HG03460 (cell line): Measurements from ENCODE around the gene RLF.
"Not testable (repeated sequence)": the region's sequence is repeated elsewhere in the genome, so short reads cannot be mapped to it uniquely, and the experiment has no call there.

Experiments used
- ATAC-seq: cut with Tn5 transposase; IDR thresholded peaks from one replicate; pipeline ENCODE4 v1.9.1; 2021; ENCODE audit not compliant: unreplicated experiment

The RLF gene

GRCh38 chr1:40162753-40163441 lies 1.7 kb downstream of the RLF start:
- ATAC-seq: no peak

GRCh38 chr1:40167317-40167716 lies 6.1 kb downstream of the RLF start:
- no peak for ATAC-seq

DNA sequence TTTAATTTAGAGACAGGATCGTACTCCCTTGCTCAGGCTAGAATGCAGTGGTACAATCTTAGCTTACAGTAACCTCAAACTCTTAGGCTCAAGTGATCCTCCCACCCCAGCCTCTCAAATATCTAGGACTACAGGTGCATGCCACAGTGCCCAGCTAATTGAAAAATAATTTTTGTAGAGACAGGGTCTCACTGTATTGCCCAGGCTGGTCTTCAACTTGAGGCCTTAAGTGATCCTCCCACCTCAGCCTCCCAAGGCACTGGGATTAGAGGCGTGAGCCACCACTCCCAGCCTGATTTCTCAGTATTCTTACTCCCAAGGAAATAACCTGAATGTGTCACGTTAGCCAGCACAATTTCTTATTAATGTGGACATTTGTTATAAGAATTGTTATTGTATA lies 9.8 kb downstream of the RLF start:
- no peak for ATAC-seq

GRCh38 chr1:40174788-40175187 lies 13.6 kb downstream of the RLF start:
- ATAC-seq: no peak

GRCh38 chr1:40176989-40177388 lies 15.8 kb downstream of the RLF start:
- not testable (repeated sequence) for ATAC-seq

DNA sequence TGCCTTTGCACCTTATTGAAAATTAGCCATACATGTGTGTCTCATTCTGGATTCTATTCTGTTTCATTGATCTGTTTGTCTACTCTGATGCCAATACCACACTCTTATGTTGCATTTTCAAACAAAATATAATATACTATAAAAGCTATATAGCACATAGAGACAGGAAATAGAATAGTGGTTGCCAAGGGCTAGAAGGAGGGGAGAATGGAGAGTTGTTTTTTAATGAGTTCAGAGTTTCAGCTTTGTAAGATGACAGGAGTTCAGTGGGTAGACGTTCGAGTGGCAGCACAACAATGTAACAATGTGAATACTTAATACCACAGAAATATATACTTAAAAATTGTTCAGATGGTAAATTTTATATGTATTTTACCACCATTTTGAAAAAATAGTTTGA lies 17.0 kb downstream of the RLF start:
- no peak for ATAC-seq

GRCh38 chr1:40179496-40180089 lies 18.4 kb downstream of the RLF start:
- ATAC-seq: no peak

GRCh38 chr1:40183055-40183710 lies 22.0 kb downstream of the RLF start:
- ATAC-seq: no peak

- no peak for ATAC-seq
These were observed 23.0 kb downstream of the RLF start for GRCh38 chr1:40184193-40184592.

DNA sequence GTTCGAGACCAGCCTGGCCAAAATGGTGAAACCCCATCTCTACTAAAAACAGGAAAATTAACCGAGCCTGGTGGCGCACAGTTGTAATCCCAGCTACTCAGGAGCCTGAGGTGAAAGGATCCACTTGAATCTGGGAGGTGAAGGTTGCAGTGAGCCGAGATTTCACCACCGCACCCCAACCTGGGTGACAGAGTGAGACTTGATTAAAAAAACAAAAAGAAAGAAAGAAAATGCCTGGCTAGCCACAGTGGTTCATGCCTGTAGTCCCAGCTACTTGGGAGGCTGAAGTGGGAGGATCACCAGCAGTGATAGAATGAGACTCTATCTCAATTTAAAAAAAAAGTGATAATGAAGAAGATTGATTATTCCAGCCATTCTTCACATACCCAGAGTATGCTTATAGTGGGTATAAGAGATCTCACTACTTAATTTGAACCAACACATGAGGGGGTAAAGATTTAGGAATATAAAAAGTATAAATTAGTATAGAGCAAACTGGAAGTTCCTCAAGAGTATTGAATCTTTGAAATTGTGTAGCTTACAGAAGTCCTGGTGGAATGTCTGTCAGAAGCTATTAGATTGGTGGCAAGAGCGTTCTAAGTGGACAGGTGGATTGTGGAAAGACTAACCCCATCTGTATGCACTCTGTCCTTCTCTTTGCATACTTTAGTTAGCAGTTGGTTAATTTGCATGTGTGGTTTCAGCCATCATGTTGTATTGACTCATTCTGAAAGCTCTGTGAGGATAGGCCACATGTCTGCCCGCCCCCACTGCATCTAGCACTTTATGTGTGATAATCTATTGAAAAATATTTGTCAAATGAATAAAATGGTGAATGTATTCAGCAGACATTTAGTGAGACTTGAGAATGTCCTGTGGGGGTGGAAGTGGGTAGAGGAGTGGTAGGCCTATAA lies 25.0 kb downstream of the RLF start:
- peak; percentile 97 for ATAC-seq

DNA sequence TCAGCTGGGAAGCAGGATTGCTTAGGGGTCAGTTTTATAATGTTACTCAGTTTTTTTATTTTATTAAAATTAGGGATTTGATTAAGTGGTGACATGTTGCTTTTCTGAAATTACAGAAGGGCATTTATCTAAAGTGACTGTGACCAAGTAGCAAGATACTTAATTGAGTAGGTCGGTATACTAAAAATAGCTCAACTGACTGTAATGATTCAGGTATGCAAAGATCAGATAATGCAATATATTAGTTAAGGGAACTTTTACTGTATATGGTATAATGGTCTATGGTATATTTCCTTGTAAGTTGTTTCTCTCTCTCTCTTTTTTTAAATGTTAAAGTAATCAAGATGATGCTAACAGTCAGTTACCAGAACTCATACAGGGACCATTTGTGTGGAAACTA lies 26.2 kb downstream of the RLF start:
- no peak for ATAC-seq

DNA sequence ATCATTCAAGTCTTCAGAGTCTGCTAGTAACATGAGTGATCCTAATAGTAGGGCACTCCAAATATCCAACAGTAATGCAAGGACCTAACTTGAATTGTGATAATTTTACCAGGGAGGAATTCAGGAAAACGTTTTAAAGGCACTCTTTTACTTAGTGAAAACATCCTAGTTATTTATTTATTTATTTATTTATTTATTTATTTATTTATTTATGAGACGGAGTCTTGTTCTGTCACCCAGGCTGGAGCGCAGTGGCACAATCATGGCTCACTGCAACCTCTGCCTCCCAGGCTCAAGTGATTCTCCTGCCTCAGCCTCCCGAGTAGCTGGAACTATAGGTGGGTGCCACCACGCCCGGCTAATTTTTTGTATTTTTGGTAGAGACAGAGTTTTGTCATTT lies 33.5 kb downstream of the RLF start:
- ATAC-seq: not testable (repeated sequence)

GRCh38 chr1:40197656-40198055 lies 36.5 kb downstream of the RLF start:
- ATAC-seq: no peak

GRCh38 chr1:40199126-40199525 lies 37.9 kb downstream of the RLF start:
- ATAC-seq: no peak

GRCh38 chr1:40204856-40205255 lies 43.7 kb downstream of the RLF start:
- no peak for ATAC-seq

GRCh38 chr1:40210511-40211204 lies 49.5 kb downstream of the RLF start:
- ATAC-seq: no peak

- ATAC-seq: no peak
These were observed 57.1 kb downstream of the RLF start for GRCh38 chr1:40218333-40218732.

DNA sequence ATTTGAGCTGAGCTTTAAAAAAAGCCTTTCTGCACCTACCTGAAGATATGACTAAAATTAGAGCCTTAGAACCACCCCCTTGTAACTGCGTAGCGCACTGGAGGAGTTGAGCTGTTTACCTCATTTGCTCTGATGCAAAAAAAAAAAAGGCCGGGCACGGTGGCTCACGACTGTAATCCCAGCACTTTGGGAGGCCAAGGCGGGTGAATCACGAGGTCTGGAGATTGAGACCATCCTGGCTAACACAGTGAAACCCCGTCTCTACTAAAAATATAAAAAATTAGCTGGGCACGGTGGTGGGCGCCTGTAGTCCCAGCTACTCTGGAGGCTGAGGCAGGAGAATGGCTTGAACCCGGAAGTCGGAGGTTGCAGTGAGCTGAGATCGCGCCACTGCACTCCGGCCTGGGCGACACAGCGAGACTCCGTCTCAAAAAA lies 60.3 kb downstream of the RLF start:
- not testable (repeated sequence) for ATAC-seq

- ATAC-seq: no peak
These were observed 61.0 kb downstream of the RLF start for GRCh38 chr1:40221977-40222772.

- no peak for ATAC-seq
These were observed 62.9 kb downstream of the RLF start for GRCh38 chr1:40224040-40224439.
